Prostate gland (tissue), 2 donors: Measurements from ENCODE around the gene VPS29.
A peak's percentile ranks its signal among the peaks of the same experiment; 100 is the strongest.

Source experiments
- CTCF ChIP-seq, 4 experiments: fragments of 200-600 bp in 2 of 4; fragments of 450-650 bp in 2 of 4; sonication (generic) in 2 of 4; IDR thresholded peaks; 1 replicate in 3 of 4; 2 replicates in 1 of 4; pipeline ENCODE4 v1.5.1; 2016 to 2019; ENCODE audit warnings: antibody characterized with exemption in 4 of 4, mild to moderate bottlenecking in 2 of 4, moderate library complexity in 2 of 4
- POLR2A ChIP-seq: fragments of 450-650 bp; IDR thresholded peaks from one replicate; pipeline ENCODE4 v1.6.1; 2016; ENCODE audit warnings: antibody characterized with exemption, mild to moderate bottlenecking

- TF ChIP-seq CTCF (IDR thresholded peaks at IDR 0.05): peak; percentile 55 to 94 (median 84)
- TF ChIP-seq POLR2A: peak; percentile 45
Observed at GRCh38 chr12:110449799-110450497, 52.0 kb downstream of the VPS29 start, which contains the start of gene ARPC3.
